Activated CD4-positive, CD25-positive, alpha-beta regulatory T cell treated with anti-CD3 and anti-CD28 coated beads, Interleukin-2, amount 50 U/mL, for 72 hours (primary cell): ENCODE data around the gene BANK1.

Experiments
- DNase-seq: peaks from one replicate; pipeline ENCODE4 v3.0.0; 2021

BANK1 gene

GRCh38 chr4:101790521-101791181, at the start of gene BANK1:
TSS of gene BANK1 (plus strand) at chr4:101790730. CDS start at chr4:101790881, 151 bp downstream.
- DNase-seq: peak; percentile 41

DNA sequence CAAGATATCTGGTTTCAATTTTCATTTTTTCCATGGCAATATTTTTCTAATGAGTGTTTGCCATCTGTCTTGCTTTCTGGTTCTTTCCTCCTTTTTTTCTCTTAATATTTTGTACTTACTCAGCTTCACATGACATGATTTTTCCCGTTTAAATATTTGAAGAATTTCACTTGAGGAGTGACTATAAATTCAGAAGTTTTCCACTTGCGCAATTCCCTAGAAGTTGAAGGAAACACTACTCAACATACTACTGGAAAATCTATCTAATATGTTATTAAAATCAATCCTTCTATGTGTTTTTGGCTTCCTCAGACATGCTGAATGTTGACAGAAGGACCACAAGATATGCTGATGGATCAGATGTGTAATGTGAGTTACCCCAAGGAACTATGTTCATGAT, 36.8 kb upstream of the BANK1 start:
- no peak for DNase-seq

DNA sequence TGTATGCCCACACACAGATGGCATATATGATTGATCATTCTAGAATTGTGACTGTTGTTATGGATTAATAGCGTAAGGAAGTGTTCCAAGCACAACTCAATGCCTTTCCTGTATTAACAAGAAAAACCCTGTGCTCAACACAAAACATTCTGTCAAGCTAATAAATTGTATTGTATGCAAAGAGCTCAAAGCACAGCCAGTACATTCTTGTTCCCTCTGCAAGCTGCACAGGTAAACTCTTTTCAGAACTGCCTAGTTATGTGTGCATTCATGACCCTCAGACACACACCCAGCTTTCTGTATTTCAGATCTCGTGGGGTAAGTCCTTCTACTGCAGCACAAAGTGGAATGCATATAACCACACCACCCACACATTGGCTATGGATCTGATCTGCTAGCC, 34.3 kb upstream of the BANK1 start:
- no peak for DNase-seq

- DNase-seq: no peak
These were observed 29.1 kb upstream of the BANK1 start for GRCh38 chr4:101761405-101761804.

DNA sequence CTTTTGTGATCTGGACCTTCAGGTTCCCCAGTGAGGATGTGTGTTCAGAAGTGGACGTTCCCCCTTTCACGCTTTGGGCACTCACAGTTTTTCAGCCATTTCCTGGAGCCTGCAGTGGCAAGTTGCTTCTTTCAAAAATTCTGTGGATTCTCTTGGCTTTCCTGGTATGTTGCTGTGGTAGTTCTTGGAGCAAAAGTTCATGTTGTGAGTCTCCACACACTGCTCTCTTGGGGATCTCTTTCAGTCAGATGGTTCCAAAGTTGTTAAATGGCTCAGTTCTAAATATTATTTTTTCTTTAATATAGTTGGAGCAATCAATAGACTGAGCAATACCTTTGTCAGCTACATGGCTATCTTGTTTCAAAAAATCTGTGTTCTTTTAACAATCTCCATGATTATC, 28.5 kb upstream of the BANK1 start:
- no peak for DNase-seq

DNA sequence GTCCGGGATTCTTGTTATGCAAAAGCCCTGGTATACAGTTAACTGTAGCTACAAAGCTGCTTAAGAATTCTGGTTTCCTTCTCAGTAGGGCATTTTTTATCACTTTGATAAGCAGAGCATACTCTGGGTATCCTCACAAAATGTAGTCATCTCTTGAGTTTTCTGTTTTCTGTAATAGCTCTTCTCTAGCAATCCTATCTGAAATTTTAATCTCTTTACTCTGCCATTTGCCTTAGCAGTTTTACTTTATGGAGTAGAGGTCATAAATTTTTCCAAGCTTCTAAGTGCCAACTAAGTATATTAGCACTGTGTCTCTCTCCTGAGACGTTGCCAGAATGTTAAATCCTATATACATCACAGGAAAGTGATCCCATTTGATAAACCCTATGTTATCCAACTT, 28.0 kb upstream of the BANK1 start:
- no peak for DNase-seq

- no peak for DNase-seq
These were observed 27.0 kb upstream of the BANK1 start for GRCh38 chr4:101763576-101763975.

DNA sequence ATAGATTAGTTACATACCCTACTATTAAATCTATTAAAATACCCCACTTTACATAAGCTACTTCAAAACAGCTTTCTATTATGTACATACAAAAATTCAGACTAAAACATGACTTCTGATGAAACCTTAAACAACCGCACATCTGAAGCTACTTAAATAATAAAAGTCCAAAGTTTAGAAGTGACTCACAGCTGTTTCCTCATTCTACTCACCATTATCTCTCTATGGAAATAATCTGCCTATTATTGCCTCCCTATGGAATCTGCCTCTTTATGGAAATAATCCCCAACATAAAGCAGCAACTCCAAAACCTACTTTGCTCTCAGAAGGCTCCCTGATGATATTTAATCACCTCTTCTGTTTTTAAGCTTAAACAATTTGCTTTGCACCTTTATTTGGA, 15.7 kb upstream of the BANK1 start:
- DNase-seq: no peak

- DNase-seq: no peak
These were observed 13.1 kb upstream of the BANK1 start for GRCh38 chr4:101777431-101777830.

DNA sequence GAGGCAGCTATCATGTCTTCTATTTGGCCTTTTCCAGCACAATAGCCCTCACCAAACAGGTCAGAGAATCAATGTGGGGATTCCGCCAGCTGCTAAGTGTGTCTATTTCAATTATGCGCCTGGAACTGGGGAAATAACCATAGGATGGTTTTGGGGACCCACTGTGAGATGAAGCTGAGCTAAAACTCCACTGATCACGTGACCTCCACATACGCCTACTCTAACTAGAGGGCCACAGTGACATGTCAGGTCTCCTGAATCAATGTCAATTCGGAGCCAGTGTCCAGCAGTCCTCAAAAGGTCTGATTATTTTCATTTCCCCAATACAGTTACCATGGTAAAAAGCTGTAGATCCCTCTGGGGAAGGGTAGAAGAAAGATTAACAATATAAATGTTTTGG, 10.2 kb upstream of the BANK1 start:
- no peak for DNase-seq

DNA sequence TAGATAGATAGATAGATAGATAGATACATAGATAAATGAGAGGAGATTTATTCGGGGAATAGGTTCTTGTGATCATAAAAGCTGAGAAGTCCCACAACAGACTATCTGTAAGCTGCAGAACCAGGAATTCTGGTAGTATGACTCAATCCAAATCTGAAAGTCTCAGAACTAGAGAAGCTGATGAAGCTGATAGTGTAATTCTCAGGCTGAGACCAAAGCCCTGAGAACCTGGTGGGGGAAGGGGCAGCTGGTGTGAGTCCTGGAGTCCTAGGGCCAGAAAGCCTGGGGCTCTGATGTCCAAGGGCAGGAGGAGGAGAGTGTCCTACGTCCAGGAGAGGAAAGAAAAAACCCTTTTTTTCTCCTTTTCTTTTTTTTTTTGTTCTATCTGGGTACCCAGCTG, 8.0 kb upstream of the BANK1 start:
- DNase-seq: no peak

DNA sequence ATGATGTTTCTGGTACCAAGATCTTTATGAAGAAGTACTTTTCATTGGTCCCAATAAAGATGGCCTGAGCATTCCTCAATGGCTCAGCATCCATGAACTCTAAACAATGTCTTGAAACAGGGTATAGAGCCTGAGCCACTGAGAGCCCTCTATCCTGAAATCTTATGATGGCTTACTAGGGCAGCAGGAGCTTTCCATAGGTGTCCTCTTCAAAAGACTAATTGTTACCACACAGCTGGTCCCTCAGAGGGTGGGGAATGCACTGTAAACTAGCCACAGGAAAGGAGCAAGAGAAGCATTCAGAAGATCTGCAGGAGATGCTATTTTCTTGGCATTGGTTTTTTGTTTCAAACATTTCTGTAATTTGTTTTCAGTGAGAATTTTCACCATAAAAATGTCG, 5.6 kb upstream of the BANK1 start:
- DNase-seq: no peak

GRCh38 chr4:101785486-101785885, 5.0 kb upstream of the BANK1 start:
- DNase-seq: no peak

DNA sequence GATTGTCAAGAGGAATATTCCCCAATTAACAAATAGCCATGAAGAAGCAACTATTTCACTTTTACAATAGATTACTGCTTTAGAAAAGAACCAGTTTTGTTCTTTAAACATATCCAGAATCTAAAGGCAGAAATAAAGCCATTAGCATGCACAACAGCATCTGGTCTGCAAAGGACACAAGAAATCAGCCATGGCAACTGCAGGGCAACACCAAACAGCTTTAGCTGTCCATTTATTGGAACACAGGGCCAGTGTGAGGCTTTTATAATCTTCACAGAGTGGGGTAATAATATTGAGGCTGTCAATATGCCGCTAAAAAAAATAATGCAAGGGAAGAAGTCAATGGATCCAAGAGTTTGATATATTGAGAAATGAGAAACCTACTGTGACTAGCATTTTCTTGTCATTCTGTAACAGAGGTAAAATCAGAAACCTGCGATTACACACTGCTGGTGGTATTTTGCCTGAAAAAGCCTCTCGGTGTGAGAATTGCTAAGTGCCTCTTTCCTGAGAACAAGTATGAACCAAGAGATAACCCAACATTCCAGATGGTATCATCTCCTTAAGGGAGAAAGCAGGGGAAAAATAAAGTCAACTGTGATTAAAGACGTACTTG, 2.7 kb upstream of the BANK1 start:
- no peak for DNase-seq

GRCh38 chr4:101791182-101791558, 640 bp downstream of the BANK1 start:
- no peak for DNase-seq

DNA sequence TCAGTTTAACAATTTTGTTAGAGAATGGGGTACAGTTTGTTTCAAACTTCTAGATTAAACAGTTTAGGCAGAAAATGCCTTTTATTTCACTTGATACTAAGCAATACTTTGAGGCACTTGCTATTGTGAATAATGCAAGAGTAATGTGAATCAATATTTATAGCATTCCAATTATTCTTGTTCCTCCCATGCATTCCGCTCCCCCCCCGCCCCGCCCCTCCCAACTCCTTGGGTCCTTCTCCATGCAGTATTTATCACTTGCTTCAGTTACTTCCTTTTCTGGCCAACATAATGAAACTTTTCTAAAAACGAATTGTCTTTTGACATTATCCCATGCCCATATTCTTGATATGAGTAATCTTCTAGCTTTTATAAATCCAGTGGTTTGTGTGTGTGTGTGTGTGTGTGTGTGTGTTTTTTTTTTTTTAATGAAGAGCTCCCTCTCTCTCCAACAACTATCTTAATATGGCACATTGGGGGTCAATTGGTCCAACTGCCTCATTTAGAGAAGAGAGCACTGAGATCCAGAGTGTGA, 1.6 kb downstream of the BANK1 start:
- no peak for DNase-seq

DNA sequence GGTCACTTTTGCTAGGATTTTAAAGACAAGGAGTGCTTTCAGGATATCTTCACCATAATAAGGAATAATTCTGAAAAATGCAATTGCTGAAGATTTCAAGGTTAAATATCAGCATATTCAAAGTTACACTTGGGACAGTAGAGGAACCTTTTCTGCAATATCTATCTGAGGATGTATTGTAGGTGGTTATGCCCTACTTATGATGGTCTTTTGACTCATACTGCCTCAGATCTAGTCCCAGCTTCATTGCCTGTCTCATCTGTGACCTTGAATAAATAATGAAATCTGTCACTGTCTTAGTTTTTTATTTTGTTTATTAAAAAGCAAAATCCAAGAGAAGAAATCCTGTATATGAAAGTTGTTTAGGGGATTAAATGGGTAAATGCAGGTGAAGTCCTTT, 2.9 kb downstream of the BANK1 start:
- no peak for DNase-seq

DNA sequence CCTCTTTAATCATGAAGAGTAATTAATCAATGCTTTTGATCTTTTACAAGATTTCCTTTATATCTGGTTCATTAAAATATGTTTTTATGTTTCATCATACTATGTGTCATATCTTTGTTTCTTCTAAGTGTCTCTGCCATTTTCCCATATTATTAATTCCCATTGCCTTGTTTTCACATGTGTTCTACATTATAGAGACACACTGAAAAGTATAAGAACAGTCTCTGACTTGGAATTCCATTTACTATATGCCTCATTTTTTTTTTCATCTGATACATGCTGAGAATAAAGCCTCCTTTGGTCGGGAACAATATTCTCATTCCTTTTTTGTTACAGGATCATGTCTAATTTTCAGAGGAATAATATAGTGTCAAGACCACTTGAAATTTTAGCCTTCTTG, 4.3 kb downstream of the BANK1 start:
- DNase-seq: no peak

- no peak for DNase-seq
These were observed 5.2 kb downstream of the BANK1 start for GRCh38 chr4:101795704-101796103.

DNA sequence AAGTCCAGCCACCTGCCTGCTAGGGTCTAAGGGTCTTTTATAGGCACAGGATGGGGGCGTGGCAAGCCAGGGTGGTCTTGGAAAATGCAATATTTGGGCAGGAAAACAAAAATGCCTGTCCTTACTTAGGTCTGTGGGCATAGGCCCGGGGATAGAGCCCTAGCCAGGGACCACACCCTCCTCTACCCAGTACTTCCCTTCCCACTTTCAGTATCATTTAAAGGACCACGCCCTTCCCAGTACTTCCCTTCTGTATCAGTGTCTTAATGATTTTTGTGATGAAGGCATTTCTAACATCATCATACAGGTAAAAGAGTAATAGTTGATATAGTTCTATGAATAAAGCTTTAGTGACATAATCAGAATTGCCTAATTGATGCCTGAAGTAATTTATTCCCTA, 11.4 kb downstream of the BANK1 start:
- no peak for DNase-seq

- DNase-seq: no peak
These were observed 16.4 kb downstream of the BANK1 start for GRCh38 chr4:101806914-101807313.

DNA sequence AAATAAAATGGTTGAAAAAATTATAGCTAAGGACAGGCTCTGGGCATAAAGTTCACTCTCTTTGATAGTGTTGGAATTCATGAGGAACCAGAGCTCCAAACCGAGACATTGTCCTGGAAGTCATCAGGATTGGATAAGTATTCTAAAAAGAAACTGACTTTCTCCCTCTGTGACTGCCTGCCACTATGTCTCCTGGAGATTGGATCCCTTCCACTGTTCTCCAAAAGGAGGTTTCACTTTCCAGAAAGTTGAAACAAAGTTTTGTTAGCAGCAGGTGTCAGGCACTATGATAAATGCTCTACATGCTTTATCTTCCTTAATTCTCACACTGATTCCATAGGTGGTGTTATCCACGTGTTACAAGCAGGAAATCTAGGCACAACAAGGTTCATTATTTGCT, 16.8 kb downstream of the BANK1 start:
- no peak for DNase-seq

DNA sequence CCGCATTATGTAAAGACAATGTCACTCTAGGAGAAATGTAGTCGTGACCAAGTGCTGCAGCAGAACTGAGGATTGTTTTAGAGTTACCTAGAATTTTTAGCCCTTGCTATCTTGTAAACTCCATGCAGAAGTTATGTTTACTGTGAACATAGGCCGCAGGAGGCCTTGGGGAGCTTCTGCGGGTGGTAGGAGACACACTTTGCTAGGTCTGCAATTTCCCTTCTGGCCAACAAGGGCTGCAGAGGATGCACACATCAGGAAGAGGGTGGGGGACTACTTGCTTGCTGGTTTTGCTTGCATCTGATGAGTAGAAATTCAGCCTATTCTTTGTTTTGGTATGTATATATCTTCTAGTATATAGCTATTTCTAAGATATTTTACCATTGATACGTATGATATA, 23.1 kb downstream of the BANK1 start:
- DNase-seq: no peak

DNA sequence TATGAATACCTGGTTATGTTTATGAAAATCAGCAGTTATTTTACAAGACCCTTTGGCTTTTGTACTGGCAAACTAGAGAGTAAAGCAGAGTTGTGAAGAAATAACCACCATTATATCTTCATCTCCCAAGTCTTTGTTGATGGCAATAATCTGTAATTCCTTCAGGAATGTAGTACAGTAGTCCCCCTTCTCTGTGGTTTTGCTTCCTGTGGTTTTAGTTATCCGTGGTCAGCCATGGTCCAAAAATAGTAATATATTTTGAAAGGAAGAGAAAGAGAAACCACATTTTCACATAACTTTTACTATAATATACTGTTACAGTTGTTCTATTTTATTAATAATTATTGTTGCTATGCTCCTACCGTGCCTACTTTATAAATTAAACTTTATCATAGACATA, 27.8 kb downstream of the BANK1 start:
- no peak for DNase-seq

DNA sequence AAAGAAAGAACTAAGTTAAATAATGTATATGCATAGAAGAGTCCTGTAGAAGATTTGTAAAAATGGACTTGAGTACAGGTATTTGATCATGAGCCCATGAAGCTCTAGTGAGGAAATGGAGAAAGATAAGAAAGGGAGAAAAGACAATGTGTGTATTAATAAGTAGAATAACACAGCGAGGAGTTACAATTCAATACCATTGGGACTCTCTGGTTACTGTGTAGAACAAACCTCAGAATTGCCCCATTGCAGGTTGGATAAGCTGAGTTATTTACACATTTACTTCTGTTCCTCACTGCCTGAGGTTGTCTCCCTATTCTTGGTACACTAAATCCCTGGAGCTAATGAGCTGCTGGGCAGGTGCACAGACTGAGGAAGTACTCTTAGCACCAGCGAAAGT, 33.3 kb downstream of the BANK1 start:
- DNase-seq: no peak
